GM10847 (cell line): ENCODE data around the gene EPYC.

Source experiments
- POLR2A ChIP-seq: IDR thresholded peaks from 2 replicates; pipeline ENCODE4 v1.6.1; 2011; ENCODE audit not compliant: insufficient read length; ENCODE audit errors: extremely low read depth

The EPYC gene

DNA sequence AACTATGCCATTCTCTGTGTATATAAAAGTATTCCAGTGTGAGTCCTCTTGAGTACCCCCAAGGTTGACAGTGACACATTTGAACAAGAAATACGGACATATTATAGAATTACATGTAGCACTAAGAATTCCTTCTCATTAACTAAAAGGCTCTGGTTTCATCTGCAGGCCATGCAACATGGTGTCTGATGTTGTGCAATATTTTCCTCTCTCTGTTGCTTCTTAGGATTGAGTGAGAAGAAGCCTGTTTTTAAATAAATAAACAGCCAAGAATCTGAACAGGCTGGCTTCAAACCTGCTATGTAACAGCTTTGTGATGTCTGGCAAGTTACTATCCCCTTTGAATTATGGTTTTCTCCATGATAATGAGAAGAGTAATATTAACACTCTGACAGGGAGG is 27.5 kb downstream of the EPYC start:
- no peak for TF ChIP-seq POLR2A

DNA sequence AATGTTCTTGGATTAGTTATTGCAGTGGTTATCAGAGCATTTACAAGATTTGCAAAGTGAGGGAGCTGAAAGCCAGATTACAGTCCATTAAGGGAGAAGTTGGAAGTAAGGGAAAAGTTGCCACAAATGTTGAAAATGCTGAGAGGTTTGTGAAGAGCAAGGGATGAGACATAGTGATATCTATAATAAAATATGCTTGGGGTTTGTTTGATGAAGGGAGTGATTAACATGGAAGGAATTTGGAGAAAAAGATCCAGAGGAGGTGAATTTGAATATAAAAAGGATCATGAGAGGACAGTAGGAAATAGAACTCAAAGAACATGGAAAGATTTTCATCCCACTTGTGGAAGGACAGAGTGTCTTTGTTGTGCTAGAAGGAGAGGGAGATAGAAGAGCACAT is 30.5 kb downstream of the EPYC start:
- TF ChIP-seq POLR2A, result no peak

DNA sequence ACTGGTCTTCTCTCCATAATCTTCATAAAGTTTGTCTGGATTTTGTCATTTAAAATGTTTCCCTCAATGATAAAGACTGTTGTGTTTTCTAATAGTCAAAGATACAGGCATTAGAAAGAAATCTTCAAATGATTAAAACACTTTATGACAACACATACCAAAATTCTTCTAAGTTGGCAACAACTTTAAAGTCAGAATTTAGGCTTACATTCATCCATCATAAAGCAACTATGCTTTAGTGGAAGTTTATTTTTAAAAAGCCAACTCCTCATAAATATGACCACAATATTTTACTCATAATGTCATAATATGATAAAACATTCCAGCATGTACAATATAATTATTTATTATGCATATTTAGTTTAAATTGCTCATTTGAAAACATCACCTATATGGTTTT is 32.5 kb downstream of the EPYC start:
- no peak for TF ChIP-seq POLR2A

DNA sequence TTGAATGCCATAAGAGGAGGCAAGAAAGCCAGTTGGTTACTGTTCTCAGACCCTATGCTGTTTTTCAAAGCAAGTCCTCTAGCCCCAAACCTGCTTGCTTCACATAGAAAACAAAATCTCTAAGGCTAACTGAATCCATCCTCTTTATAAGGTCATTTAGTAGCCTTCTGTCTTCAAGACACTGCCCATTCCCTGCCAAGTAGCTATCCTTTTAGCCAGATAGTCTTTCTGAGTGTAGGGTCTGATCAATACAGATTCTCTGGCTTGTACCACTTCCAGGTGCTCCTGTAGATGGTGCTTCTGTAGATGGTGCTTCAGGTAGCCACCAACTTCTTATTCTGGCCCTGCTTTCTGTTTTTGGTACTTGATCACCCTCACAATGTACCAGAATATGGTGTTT is 33.9 kb downstream of the EPYC start:
- no peak for TF ChIP-seq POLR2A

DNA sequence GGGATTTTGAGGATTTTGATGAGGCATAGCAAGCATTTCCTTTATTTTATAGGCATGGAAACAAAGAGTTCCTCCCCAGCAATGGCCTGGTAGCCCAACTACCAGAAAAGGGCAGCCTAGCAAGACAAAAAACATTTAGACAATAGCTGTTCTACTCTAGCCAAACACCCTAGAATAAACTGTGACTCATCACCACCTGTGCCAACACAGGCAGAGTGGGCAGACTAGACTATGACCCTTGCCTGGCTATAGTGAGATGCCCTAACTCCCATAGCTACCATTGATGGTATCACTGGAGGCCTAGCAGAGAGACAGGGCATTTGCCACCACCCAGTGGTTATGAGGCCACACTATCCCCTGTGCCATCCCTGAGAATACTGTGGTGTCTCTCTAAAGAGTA is 34.3 kb downstream of the EPYC start:
- no peak for TF ChIP-seq POLR2A

DNA sequence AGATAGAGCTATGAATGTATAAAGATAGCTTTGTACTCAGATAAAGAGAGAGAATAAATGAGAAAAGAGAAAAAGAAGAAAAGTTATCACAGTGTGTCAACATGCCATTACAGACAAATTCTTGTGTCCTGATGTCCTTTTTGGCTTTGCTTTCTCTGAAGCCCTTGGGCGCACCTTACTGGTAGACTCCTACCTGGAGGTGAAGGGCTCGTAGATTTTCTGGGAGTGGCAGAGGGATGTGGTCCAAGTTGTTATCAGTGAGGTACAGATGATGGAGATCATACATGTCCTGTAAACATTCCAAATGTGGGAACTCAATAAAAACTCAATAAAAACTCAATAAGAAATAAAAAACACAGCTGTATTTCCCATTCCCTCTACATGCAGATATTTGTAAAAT is 34.9 kb downstream of the EPYC start:
- TF ChIP-seq POLR2A, result no peak

DNA sequence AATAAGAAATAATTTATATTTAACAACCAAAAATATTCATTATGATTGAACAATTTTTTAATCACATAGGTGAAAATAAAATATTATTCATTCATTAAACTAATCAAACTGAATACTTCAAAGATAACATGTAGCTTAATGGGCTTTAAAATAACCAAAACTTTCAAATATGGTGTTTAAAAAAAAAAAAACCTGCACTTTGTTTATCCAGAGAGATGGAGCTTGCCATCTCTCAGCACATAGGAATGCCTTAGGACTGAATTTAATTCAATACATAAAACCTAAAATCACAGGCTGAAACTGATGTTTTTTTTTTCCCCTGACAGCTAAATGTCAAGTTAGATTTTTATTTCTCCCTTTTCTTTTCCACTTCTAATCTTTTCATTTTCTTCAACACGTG is 35.4 kb downstream of the EPYC start:
- no peak for TF ChIP-seq POLR2A

DNA sequence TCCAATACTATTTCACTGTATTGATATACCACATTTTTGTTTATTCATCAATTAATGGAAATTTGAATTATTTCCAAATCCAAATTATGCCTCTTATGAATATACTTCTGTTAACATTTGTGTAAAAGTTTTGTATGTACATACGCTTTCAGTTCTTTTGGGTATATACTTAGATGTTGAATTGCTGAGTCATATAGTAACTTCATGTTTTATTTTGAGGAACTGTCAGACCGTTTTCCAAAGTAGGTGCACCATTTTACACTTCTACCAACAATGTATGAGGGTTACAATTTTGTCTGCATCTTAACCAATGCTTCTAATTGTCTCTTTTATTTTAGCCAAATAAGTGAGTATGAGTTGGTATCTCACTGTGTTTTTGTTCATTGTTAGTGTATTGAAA is 39.6 kb downstream of the EPYC start:
- TF ChIP-seq POLR2A, result no peak

DNA sequence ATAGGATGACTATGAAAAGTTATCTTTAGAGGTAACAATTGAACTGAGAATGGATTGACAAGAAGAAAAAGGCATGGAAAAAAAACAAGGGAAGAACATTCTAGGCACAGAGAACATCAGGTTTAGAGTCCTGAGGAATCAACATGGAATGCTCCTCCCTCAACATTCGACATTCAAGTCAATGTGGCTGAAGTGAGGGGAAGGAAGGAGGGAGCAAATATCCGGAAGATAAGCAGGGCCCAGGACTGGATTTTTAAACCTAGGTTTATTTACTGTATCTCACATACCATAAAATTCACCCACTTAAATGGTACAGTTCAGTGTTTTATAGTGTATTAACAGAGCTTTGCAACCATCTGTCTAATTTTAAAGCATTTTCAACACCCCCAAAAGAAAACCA is 40.2 kb downstream of the EPYC start:
- TF ChIP-seq POLR2A, result no peak

DNA sequence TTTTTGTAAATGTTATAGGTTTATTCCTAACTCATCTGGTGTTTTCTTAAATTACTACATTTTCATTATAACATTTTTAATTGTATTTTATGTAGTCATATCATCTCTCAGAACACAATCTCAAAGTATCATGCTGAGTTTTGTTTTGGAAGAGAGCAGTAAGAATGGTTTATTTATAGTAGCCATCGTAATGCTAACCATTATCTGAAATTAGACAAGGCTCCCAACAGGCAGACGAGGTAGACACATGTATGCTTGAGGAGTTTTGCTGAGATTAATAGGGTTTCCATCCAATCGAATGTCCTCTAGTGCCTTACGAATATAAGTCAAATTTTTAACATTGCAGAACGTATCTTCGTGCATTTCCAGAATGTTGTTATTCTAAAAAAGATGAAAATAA is 40.8 kb downstream of the EPYC start:
- no peak for TF ChIP-seq POLR2A

DNA sequence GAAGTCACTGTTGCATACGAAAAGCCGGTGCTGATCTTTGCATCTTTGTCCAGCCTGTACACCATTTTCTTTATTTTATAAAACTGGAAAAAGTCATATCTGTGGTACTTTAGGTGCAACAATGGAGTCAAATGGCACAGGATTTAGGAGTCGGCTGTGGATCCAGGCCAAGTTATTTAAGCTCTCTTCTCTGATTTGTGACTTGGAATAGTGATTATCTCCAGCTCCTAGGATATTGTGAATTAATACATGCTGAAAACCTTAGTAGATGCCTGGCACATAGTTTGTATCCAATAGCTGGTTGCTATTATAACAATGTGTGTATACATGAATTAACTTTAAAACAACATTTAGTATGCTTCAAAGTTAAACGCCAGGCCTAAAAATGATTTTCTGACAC is 43.6 kb downstream of the EPYC start:
- no peak for TF ChIP-seq POLR2A

DNA sequence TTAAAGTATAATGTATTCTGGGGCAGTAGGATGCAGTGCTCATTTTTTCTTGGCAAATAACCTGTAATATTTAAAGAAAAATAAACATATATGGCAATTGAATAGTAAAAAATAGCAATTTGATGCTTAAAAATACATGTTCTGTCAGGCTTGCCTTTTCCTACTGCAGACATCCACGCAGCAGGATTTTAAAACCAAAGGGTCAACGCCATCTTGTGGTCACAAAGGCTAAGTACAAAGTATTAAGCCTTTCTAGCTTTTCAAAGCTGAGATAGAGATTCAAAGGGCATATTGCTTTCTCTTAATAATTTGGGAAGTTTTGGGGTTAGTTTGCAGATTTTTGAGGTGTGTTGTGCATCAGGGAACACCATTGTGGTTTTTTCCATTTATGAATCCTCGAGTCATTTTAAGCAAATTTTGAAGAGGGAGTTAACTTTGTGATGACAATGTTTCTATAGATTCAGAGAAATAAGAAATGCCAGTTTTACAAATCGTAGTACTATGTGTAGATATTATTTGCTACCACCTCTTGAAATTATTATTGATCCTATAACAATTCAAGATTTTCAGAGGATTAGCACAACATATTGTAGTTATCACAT is 45.1 kb downstream of the EPYC start:
- no peak for TF ChIP-seq POLR2A

DNA sequence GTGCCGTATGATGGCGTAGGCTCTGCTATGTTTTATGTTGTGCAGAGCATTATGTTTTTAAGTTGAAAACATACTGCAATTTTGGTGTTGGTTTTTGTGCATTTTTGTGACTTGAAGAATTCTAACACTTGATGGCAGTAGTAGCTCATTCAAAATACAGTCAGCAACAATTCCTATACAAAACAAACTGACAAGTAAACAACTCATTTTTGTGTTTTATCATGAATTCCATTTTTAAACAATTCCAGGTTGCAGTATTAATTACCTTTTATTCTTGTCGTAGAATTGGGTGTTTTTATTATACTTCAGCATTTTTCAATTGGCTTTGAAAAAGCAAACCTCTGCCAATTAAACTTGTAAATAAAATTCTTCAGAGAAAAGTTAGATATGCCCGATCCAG is 45.7 kb downstream of the EPYC start:
- no peak for TF ChIP-seq POLR2A

DNA sequence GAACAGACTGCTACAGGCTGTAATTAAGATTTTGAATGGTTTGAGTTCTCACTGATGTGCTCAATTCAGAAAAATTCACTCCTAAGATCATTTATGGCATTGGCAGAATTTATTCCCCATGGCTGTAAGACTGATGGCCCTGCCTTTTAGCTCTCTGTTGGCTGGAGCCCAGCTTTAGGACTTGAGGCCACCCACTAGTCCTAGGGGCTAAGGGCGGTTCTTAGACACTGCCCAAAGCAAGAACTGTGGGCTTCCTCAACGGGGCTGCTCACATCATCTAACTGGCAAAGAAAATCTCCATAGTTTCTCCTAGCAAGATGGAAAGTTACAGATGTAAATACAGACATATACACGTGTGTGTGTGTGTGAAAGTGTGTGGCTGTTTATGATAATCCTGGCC is 46.4 kb downstream of the EPYC start:
- no peak for TF ChIP-seq POLR2A

DNA sequence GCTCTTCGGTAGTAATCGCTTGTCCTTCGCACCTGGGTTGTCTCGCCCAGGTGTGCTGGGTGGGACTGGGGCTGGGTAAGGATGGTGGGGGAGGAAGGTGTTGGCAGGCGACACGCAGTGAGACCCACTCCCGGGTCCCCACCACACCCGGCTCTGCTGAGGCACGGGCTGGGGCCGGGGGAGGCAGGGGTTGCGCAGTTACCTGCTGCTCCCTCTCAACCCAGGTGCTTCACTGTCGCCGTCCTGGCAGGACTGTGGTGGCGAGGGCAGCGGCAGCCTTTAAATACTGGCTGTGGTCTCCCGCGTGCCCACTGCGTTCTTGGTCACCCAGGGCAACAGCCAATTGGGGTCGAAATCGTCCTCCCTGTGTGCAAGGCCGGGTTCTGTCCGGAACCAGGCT is 49.9 kb downstream of the EPYC start, which contains the start of gene CCER1:
Gene CCER1 (minus strand): TSS at position 256 of the 400 bp plus-strand sequence. CDS start 434 bp downstream, outside the sequence.
- no peak for TF ChIP-seq POLR2A

DNA sequence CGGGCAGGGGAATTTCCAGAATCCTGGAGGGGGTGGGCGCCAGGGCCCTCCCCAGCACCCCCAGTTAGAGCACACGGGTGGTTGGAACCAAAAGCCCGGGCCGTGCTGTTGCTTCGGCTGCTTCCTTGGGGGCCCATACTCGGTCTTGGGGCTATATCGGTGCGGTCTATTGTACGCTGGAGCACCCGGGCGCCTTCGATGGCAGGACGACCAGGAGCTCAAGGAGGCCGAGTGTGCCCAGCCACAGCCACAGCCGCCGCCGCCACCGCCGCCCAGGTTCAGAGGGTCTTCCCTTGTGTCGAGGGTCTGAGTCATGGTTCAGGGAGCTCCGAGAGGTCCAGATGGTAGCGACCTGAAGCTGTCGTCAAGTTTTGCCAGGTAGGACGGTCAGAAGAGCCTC is 50.3 kb downstream of the EPYC start:
- no peak for TF ChIP-seq POLR2A

DNA sequence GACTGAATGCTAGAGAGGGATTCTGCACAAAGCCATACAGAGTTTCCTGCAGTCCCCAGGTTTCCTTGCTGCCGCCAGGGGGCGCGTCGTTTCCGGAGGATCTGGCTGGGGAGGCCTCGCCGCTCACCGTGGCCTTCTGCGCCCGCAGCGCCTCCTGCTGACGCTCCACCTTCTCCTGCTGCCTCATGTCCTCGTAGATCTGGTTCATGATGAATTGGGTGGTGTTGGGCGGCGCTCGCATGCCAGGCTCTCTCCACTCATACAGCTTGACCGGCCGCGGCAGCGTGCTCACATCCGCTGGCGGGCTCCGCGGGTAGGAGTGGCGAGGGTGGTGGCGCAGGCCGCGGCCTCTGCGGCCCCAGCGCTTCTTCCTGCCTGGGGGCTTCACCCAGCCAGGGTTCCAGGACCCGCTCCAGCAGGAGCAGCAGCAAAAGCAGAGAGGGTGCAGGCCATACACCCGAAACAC is 50.8 kb downstream of the EPYC start:
- TF ChIP-seq POLR2A, result no peak
